Measurements from ENCODE around the gene ANKRD1. TPM values are rescaled to one million over a fixed set of nuclear protein-coding genes. Genes with fewer than 3 reads are reported as not detected.

The ANKRD1 gene
- 6.5 to 14.5 TPM (median 9.4 TPM) in 5 replicates for total RNA-seq (2022; extraction: Qiagen RNA extraction)

GRCh38 chr10:90920986-90921666 lies at the start of gene ANKRD1:
TSS of gene ANKRD1 (minus strand) at chr10:90921087. CDS start at chr10:90921027, 60 bp downstream.

GRCh38 chr10:90871766-90872647 lies 48.9 kb downstream of the ANKRD1 start, which contains the start of gene RPP30:
TSS of gene RPP30 (plus strand) at chr10:90871974. CDS start at chr10:90871987, 13 bp downstream.

Other genes starting within 250 kb of the ANKRD1 start
- gene HTR7, start 63.0 kb downstream of the ANKRD1 start, total RNA-seq (2022; extraction: Qiagen RNA extraction) = 0.06 to 0.10 TPM (median 0.09 TPM) in 5 replicates
- gene RPP30, start 49.1 kb downstream of the ANKRD1 start, total RNA-seq (2022; extraction: Qiagen RNA extraction) = 44.6 to 55.5 TPM (median 54.1 TPM) in 5 replicates

Data from A549 treated with CORT108297 at 1 μM for 4 hours (cell line).